Right renal cortex interstitium (tissue), 3 donors: ENCODE data around the gene ALPL. TPM values are rescaled to one million over a fixed set of nuclear protein-coding genes. Genes with fewer than 3 reads are reported as not detected.
A peak's percentile ranks its signal among the peaks of the same experiment; 100 is the strongest.
"Not testable (repeated sequence)": the region's sequence is repeated elsewhere in the genome, so short reads cannot be mapped to it uniquely, and the experiment has no call there.

Source experiments
- DNase-seq, 3 donors: peaks; one replicate each; pipeline ENCODE4 v3.0.0-alpha.2; 2013; ENCODE audit warnings: low read depth in 3 of 3, low spot score in 2 of 3
- polyA plus RNA-seq, 3 donors: library from polyadenylated mRNA; unstranded; fragments of 120-200 nt; gene quantifications; one replicate each; pipeline ENCODE4 v1.2.1, GENCODE V29; 2013; ENCODE audit not compliant: insufficient read length in 3 of 3

ALPL gene
- polyA plus RNA-seq, 3 donors: 29.1 to 30.4 (median 30.2) TPM

DNA sequence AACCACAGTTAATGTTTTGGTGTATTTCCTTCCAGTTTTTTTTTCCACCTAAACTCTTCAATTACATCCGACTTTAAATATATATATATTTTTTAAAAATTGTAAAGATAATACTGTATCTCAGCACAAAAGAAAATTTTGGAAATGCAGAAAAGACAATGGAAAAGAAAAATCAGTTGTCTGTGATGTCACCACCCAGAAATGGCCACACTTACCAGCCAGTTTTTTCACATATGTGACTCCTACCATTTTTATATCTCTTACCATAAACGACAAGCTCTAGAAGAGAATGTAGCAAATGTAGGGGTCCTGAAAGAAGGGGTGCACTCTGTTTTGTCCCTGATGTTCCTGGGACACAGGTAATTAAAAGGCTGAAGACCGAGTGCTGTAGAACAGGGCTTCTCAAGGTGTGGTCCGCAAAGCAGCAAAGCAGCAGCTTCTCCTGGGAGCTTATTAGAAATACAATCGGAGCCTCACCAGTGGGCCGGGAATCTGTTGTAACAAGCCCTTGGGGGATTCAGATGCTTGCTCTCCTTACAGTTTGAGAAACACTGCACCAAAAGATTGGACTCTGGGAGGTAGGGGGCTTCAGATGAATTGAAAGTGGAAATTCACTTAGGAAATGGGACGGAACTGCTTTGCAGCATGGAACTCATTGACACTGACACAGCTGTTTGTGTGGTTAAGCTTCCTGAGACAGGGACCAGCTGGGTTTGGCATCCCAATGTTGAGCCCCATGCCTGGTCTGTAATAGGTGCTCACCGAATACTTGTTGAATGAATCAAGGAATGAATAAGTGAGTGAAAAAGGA, 44.1 kb downstream of the ALPL start:
- DNase-seq: no peak

DNA sequence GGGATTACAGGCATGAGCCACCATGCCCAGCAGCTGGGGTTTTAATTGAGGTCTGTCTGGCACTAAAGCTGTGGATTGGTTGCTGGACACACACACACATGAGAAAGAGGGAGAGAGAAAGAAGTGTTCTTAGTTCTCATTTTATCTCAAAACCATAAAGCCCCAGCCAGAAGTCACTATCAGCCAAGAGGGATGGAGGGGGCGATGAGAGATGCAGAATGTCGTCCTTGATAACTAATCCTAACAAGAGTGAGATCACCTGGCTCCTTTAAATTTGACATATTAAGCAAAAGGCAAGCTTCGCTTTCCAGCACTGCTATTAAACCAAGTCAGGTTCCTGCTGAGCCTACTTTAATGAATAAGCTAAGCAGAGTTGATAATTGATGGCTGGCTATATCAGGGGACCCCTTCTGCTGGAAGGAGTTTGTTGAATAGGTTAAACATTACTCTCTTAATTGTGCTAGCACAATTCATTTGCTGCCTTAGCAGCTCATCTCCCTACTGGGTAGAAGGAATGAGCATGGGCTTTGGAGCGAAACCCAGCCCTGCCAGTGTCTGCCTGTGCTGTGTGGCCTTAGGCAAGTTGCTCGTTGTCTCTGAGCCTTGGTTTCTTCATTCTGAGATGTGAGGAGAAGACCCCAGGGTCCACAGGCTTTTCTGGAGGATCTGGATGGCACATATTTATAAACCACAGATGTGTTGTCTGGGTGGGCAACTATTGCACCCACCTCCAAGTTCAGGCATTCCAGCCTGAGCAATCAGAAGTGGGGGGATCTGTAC, 50.8 kb downstream of the ALPL start:
- DNase-seq: no peak

DNA sequence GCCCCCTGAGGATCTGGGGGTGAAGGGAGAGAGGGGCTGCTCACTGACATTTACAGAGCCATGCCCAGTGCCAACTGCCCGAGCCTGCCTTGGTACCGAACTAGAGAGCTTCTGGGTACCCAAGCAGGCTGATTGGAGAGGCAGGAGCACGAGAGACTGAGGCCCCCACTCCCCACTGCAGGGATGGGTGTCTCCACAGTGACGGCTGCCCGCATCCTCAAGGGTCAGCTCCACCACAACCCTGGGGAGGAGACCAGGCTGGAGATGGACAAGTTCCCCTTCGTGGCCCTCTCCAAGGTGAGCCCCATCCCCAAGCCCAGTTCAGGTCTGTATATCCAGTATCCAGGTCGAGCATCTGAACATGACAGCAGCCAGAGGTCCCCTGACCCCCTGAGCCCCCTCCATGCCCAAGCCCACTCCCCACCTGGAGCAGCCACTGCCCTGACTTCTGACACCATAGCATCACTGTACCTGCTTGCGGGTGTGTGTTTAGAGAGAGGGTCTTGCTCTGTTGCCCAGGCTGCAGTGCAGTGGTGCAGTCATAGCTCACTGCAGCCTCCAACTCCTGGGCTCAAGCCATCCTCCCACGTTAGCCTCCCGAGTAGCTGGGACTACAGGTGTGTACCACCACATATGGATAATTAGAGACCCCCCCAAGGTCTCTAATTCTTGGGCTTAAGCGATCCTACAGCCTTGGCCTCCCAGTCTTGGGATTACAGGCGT, 51.9 kb downstream of the ALPL start:
- DNase-seq: no peak

- DNase-seq: no peak
Measured at GRCh38 chr1:21562896-21563295, 53.7 kb downstream of the ALPL start.

GRCh38 chr1:21563971-21564370, 54.7 kb downstream of the ALPL start:
- DNase-seq: no peak

- no peak for DNase-seq
Measured at GRCh38 chr1:21564521-21565095, 55.4 kb downstream of the ALPL start.

- DNase-seq: no peak
Measured at GRCh38 chr1:21565285-21565684, 56.1 kb downstream of the ALPL start.

GRCh38 chr1:21566361-21566760, 57.1 kb downstream of the ALPL start:
- not testable (repeated sequence) for DNase-seq

DNA sequence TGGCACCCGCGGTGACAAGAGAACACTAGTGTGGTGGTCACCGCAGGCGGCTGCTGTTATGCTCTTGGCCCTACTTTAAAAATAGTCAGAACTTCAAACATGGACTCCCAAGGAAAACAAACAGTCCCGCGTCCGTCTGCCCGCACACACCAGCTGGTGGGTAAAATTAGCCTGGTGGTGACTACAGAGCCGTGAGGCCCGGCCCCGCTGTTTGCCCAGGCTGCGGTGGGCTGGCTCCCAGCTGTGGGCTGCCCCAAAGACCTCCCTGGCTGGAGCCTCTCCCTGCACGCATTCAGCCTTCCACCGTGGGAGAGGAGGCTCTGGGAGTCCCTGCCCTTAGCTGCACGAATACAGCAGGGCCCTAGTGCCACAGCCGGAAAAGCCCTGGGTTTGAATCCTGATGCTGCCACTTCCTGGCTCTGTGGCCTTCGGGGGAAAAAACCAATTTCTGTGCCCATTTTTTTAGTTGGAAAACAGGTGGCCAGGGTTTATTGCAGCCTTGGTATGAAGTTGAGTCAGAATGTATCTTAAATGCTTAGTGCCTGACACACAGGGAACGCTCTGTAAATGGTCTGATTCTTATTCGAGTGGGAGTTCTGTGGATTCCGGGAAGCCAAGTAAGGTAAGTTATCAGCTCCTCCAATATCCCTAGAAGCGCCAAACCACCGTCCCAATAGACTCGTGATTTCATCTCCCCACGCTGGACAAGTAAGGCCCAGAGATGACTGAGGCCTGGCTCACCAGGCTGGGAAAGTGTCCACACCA, 58.2 kb downstream of the ALPL start:
- no peak for DNase-seq

DNA sequence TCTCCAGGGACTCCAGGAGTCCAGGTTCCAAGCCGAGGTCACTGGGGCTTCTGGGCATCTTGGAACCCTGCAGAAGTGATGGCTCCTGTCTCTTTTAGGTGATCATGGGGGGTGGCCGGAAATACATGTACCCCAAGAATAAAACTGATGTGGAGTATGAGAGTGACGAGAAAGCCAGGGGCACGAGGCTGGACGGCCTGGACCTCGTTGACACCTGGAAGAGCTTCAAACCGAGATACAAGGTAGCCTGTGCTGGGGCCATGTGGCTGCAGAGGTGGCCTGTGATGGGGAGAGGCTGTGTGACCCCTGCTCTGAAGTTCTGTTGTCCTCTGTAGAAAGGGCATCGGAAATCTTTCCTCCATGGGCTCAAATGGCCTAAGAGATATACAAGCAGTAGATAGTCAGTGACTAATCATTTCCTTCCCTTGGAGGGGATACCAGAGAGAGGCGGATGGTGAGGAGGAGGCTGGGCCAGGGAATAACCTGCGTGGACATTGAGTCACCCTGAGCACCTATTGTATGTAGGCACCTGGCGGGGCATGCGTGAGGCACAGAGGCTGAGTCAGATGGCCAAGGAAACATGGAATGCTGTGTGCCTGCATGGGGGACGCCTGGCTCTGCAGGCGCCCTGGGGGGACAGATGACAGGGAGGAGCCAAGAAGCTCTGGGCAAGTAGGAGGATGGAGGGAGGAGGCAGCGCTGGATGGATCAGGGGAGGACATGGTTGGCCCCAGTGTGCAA, 59.0 kb downstream of the ALPL start:
- no peak for DNase-seq

DNA sequence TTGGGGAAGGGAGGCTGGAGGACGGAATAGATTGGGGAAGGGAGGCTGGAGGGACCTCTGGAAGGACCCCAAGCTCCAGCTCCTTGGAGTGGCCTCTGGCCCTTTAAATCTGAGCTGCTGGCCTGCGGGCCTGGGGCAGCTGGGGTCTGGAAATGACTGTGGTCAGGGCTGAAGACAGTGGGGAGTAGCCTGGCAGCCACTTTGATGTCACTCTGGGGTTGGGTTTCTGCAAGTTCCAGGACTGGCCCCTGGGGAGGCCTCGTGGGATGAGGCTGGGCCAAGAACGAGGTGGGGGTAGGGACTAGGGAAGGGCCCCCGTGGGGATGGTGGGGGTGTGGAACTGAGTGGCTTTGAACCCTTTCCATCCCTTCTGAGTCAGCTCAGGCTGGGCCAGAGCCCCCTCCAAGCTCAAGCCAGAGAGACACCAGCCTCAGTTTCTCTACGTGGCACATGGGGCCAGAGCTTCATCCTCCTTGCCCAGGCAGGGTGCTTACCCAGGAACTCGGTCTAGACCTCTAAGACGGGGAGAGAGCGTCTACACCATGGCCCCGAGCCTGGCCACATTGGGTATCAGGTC, 59.7 kb downstream of the ALPL start:
- DNase-seq: no peak

GRCh38 chr1:21569820-21570527, 60.8 kb downstream of the ALPL start:
- no peak for DNase-seq

DNA sequence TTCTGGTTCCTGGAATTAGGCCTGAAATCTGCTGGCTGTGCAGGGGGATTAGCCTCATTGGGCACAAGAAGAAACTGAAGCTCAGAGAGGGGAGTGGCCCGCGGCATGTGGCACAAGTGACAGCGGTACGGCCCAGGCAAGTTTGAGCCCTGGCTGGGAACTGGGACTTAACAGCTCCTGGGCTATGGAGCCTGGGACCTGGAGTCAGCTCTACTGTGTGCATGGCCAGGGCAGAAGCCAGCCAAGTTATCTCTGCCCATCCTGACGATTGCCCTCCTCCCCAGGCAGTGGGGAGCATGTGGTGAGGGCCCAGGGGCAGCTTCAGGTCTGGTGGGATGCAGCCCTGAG, 61.3 kb downstream of the ALPL start:
- no peak for DNase-seq

DNA sequence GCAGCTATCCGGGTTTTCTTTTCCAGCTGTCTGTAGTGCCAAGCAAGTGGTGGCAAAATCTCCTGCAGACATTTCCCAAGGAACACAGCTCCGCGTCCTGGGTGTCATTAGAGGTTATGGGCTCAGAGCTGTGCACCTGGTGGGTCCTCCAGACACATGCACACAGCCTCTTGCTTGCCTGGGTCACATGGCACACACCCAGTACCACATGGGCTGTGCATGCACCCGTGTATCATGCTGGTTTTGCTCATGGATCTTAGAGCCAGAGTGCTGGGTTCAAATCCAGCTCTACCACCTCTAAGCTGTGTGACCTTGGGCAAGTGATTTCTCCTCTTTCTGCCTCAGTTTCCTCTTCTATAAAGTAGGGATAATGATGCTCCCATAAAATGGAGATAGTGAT, 61.7 kb downstream of the ALPL start:
- DNase-seq: no peak

- DNase-seq: no peak
Measured at GRCh38 chr1:21572221-21572620, 63.0 kb downstream of the ALPL start.

DNA sequence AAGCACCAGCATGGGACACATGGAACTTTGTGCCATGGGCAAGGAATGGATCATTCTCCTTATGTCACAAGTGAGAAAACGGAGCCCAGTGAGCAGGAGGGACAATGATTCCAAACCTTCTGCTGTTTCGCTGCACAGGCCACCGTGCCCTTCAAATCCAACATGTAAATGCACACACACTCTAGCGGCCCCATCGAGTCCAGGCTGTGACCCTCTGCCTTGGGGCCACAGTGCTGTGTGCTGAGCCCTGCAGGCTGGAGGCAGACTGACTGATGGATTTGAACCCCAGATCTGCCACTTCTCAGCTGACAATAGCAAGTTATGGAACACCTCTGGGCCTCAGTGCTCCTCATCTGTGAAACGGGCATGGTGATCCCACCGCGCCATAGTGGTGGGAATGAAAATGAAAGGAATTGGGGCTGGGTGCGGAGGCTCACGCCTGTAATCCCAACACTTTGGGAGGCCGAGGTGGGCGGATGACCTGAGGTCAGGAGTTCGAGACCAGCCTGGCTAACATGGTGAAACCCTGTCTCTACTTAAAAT, 63.6 kb downstream of the ALPL start:
- no peak for DNase-seq

DNA sequence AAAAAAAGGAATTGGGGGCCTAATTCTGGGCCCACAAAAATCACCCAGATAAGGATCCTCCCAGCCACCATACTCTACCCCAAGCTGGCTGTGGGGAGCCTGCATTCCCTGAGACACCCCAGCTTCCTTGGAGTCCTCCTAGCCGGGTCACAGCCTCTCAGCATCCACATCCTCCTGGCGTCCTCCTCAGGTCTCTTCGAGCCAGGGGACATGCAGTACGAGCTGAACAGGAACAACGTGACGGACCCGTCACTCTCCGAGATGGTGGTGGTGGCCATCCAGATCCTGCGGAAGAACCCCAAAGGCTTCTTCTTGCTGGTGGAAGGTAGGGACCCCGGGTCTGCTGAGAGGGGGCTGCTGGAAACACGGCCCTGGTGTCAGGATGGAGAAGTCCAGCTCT, 64.3 kb downstream of the ALPL start:
- DNase-seq: no peak

GRCh38 chr1:21573971-21574465, 64.8 kb downstream of the ALPL start:
- peak; percentile 41 to 57 (median 55) for DNase-seq
